Ishikawa (cell line): Measurements from ENCODE around the gene TMEM63A.

Experiments
- CREB1 ChIP-seq: IDR thresholded peaks from 2 replicates; pipeline ENCODE4 v1.6.1; 2012; ENCODE audit warnings: low read depth
- EGR1 ChIP-seq: IDR thresholded peaks from 2 replicates; pipeline ENCODE4 v1.6.1; 2012
- TF ChIP-seq, protein P1 (sequence below): IDR thresholded peaks from 2 replicates; pipeline ENCODE4 v1.6.1; 2012

DNA sequence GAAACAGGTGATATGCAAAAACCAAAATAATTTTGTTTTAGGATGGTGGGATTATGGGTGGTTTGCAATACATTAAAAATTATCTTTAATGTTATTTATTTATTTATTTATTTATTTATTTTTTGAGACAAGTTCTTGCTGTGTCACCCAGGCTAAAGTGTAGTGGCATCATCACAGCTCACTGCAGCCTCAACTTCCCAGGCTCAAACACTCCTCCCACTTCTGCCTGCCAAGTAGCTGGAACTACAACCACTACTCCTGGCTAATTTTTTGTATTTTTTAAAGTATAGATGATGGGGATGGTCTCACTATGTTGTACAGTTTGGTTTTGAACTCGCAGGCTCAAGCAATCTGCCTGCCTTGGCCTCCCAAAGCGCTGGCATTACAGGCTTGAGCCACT, 48.4 kb upstream of the TMEM63A start:
- TF ChIP-seq EGR1 (no peak), CREB1 (no peak)
- TF ChIP-seq, protein P1, sequence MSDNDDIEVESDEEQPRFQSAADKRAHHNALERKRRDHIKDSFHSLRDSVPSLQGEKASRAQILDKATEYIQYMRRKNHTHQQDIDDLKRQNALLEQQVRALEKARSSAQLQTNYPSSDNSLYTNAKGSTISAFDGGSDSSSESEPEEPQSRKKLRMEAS, result no peak
